B cell (primary cell): ENCODE measurements around the gene NDC1. TPM values are rescaled to one million over a fixed set of nuclear protein-coding genes. Genes with fewer than 3 reads are reported as not detected.

ENCODE experiments used
- ATAC-seq: fragments of 200-7000 bp; cut with Tn5 transposase; one replicate; pipeline ENCODE4 v1.10.0; 2021; ENCODE audit warnings: low read depth, mild to moderate bottlenecking, moderate number of reproducible peaks, moderate library complexity
- CTCF ChIA-PET: fragments of 350-600 bp; sonication (Branson Sonifier 250); formaldehyde crosslinking; loops from one replicate; lab custom pipeline; 2021; ENCODE audit warnings: antibody characterized with exemption, inconsistent platforms; lab: Charles Lee
- POLR2A ChIA-PET: fragments of 350-600 bp; sonication (Branson Sonifier 250); formaldehyde crosslinking; loops from one replicate; lab custom pipeline; 2021; ENCODE audit warnings: antibody characterized with exemption; lab: Charles Lee
- DNase-seq: peaks from one replicate; pipeline ENCODE4 v3.0.0; 2013
- H2AFZ ChIP-seq: 2 replicates; pipeline ENCODE4 v1.6.1; 2012; ENCODE audit warnings: mild to moderate bottlenecking, low read depth, low read length; ENCODE audit not compliant: insufficient read depth, poor library complexity, severe bottlenecking
- H3K27ac ChIP-seq, 2 donors: 1 replicate in 1 of 2; 2 replicates in 1 of 2; pipeline ENCODE4 v1.5.1; 2012 to 2013; ENCODE audit warnings: low read length in 2 of 2, mild to moderate bottlenecking in 2 of 2, moderate library complexity in 1 of 2
- H3K27me3 ChIP-seq, 4 experiments: fragments of 200-600 bp in 1 of 4; sonication (generic) in 1 of 4; replicated peaks in 1 of 4; 1 replicate in 2 of 4; 2 replicates in 2 of 4; pipeline versions ENCODE4 v1.6.1 to v1.7.0; 2013 to 2016; ENCODE audit warnings: low read length in 3 of 4, mild to moderate bottlenecking in 2 of 4, mixed read lengths in 1 of 4, moderate library complexity in 1 of 4; ENCODE audit not compliant: insufficient read depth in 4 of 4, control insufficient read depth in 3 of 4; ENCODE audit errors: control extremely low read depth in 1 of 4
- H3K36me3 ChIP-seq, 2 experiments: replicated peaks in 1 of 2; 1 replicate in 1 of 2; 2 replicates in 1 of 2; pipeline versions ENCODE4 v1.6.1 to v1.7.1; 2013; ENCODE audit warnings: low read length in 1 of 2; ENCODE audit not compliant: insufficient read depth in 2 of 2, control insufficient read depth in 1 of 2; ENCODE audit errors: control extremely low read depth in 1 of 2, extremely low read depth in 1 of 2
- H3K4me1 ChIP-seq, 2 donors: fragments of 200-600 bp in 1 of 2; sonication (generic) in 1 of 2; 1 replicate in 1 of 2; 2 replicates in 1 of 2; pipeline versions ENCODE4 v1.5.1 to v1.6.1; 2013 to 2017; ENCODE audit warnings: low read length in 2 of 2; ENCODE audit not compliant: control insufficient read depth in 2 of 2, insufficient read depth in 2 of 2
- H3K4me2 ChIP-seq: replicated peaks from 2 replicates; pipeline ENCODE3; 2012; ENCODE audit warnings: mild to moderate bottlenecking, low read depth, low read length; ENCODE audit not compliant: poor library complexity, severe bottlenecking
- H3K4me3 ChIP-seq, 5 experiments: fragments of 200-600 bp in 1 of 5; sonication (generic) in 1 of 5; 1 replicate in 3 of 5; 2 replicates in 2 of 5; pipeline versions ENCODE4 v1.5.1 to v1.7.0; 2011 to 2016; ENCODE audit warnings: low read length in 4 of 5, mild to moderate bottlenecking in 4 of 5, low read depth in 2 of 5, control low read depth in 1 of 5, moderate library complexity in 1 of 5; ENCODE audit not compliant: insufficient read depth in 1 of 5; ENCODE audit errors: control extremely low read depth in 1 of 5, extremely low read depth in 1 of 5
- H3K79me2 ChIP-seq: fragments of 200-600 bp; sonication (generic); one replicate; pipeline ENCODE4 v1.6.0; 2016; ENCODE audit warnings: low read length; ENCODE audit not compliant: control insufficient read depth, insufficient read depth
- H3K9ac ChIP-seq: fragments of 200-600 bp; sonication (generic); 2 replicates; pipeline ENCODE4 v1.6.1; 2017; ENCODE audit warnings: mild to moderate bottlenecking, low read length, moderate library complexity
- H3K9me3 ChIP-seq, 3 donors: one replicate each; pipeline versions ENCODE4 v1.6.1 to v1.7.1; 2013; ENCODE audit warnings: low read length in 2 of 3; ENCODE audit not compliant: control insufficient read depth in 2 of 3, insufficient read depth in 1 of 3; ENCODE audit errors: control extremely low read depth in 1 of 3
- H4K20me1 ChIP-seq: 2 replicates; pipeline ENCODE4 v1.6.0; 2012; ENCODE audit warnings: mild to moderate bottlenecking, low read length; ENCODE audit not compliant: insufficient read depth, control insufficient read depth, poor library complexity, severe bottlenecking
- H3K27ac Mint-ChIP-seq: one replicate; pipeline ENCODE4 v1.8.0; 2021; ENCODE audit warnings: mixed read lengths
- H3K27me3 Mint-ChIP-seq: one replicate; pipeline ENCODE4 v1.8.0; 2021; ENCODE audit warnings: mixed read lengths
- H3K4me1 Mint-ChIP-seq: one replicate; pipeline ENCODE4 v1.8.0; 2021; ENCODE audit warnings: mixed read lengths
- H3K4me3 Mint-ChIP-seq: one replicate; pipeline ENCODE4 v1.8.0; 2021; ENCODE audit warnings: mixed read lengths
- H3K9me3 Mint-ChIP-seq: one replicate; pipeline ENCODE4 v1.8.0; 2022; ENCODE audit warnings: mixed read lengths; ENCODE audit not compliant: insufficient read depth
- CTCF ChIP-seq: fragments of 200-600 bp; IDR thresholded peaks from one replicate; pipeline ENCODE4 v1.8.0; 2022; ENCODE audit warnings: antibody characterized with exemption, mild to moderate bottlenecking
- EZH2 ChIP-seq: IDR thresholded peaks from 2 replicates; pipeline ENCODE4 v1.6.1; 2012; ENCODE audit warnings: borderline replicate concordance, low read depth, mild to moderate bottlenecking, moderate library complexity, low read length; ENCODE audit not compliant: insufficient read depth, poor library complexity, severe bottlenecking
- WGBS: methylation state at CpG from one replicate; pipeline ENCODE4 v1.1.5; 2013; ENCODE audit warnings: missing lambda C conversion rate; ENCODE audit not compliant: insufficient coverage; 5-methylcytosine and 5-hydroxymethylcytosine counted together
- intact Hi-C: fragments of 100-400 bp; cut with micrococcal nuclease; formaldehyde crosslinking; loops from one replicate; pipeline ENCODE4 v1.10.0; 2022
- polyA plus RNA-seq: library from polyadenylated mRNA; depleted of rRNA; stranded (reverse); fragments of >200 nt; gene quantifications from 2 replicates; pipeline ENCODE4 v1.2.3, GENCODE V29; 2012
- total RNA-seq, 2 donors: library from RNA; stranded (reverse); fragments of 120-200 nt in 1 of 2; gene quantifications; 1 replicate in 1 of 2; 2 replicates in 1 of 2; pipeline versions ENCODE4 v1.2.3 to v1.2.4, GENCODE V29; 2013 to 2022

The NDC1 gene
- total and polyA plus RNA-seq, 2 donors (not counting 1 experiment from before 2014, with no cell fraction given) = 5.0 to 12.0 TPM

DNA sequence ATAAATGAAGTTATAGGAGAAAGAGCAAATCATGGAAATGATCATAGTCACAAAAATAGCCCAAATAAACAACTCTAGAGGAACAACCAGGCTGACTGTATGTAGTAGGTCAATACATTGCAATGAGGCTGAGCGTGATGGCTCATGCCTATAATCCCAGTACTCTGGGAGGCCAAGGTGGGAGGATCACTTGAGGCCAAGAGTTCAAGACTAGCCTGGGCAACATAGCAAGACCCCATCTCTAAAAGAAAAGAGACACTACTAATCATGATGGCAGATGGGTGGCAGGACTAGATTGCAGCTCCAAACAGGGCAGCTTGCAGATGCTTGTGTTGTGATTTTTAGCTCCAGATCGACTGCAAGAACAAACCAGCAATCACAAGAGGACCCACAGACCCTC, 27.6 kb downstream of the NDC1 start:
- Histone ChIP-seq H3K4me2 (no peak overlapping the region), H3K27ac (no peak overlapping the region), H3K36me3 (peaks cover 6 to 17% of the 10 kb centered on the region in 2 experiments), H3K9ac (no peak overlapping the region), H3K4me3 (no peak overlapping the region), H4K20me1 (no peaks in the 10 kb centered on the region), H3K27me3 (no peaks in the 10 kb centered on the region), H2AFZ (no peak overlapping the region), H3K4me1 (no peaks in the 10 kb centered on the region), H3K9me3 (no peaks in the 10 kb centered on the region), H3K79me2 (no peaks in the 10 kb centered on the region)
- WGBS = no CpG with 5 or more reads among the region's 2 CpGs
- Mint-ChIP-seq H3K9me3 (no peaks in the 10 kb centered on the region), H3K4me1 (no peaks in the 10 kb centered on the region), H3K27me3 (no peaks in the 10 kb centered on the region), H3K27ac (no peak overlapping the region), H3K4me3 (no peak overlapping the region)
- ATAC-seq (no peak), DNase-seq (no peak)
- intact Hi-C loops = no loop called here
- ChIA-PET CTCF (no interaction called here), POLR2A (no interaction called here)
- TF ChIP-seq CTCF (no peak), EZH2 (no peak)

- H3K4me3 ChIP-seq = no peak overlapping the region
- H3K27ac ChIP-seq = no peak overlapping the region
- no peaks in the 10 kb centered on the region for H4K20me1 ChIP-seq
- H3K9ac ChIP-seq = no peak overlapping the region
- H3K4me1 Mint-ChIP-seq = no peaks in the 10 kb centered on the region
- H3K4me3 Mint-ChIP-seq = no peak overlapping the region
- H3K4me1 ChIP-seq = no peaks in the 10 kb centered on the region
- peaks cover 6 to 20% of the 10 kb centered on the region in 2 experiments for H3K36me3 ChIP-seq
- WGBS = no CpG with 5 or more reads among the region's 5 CpGs
- no peaks in the 10 kb centered on the region for H3K9me3 ChIP-seq
- H3K4me2 ChIP-seq = no peak overlapping the region
- intact Hi-C loops = no loop called here
- DNase-seq = no peak
- CTCF ChIA-PET = no interaction called here
- H3K27ac Mint-ChIP-seq = no peak overlapping the region
- H3K27me3 Mint-ChIP-seq = no peaks in the 10 kb centered on the region
- H3K9me3 Mint-ChIP-seq = no peaks in the 10 kb centered on the region
- H2AFZ ChIP-seq = no peak overlapping the region
- H3K79me2 ChIP-seq = no peaks in the 10 kb centered on the region
- TF ChIP-seq CTCF (no peak), EZH2 (no peak)
- no peaks in the 10 kb centered on the region for H3K27me3 ChIP-seq
- POLR2A ChIA-PET = no interaction called here
- ATAC-seq = no peak
Measured at GRCh38 chr1:53810007-53810406, 28.1 kb downstream of the NDC1 start.
